Thymus (tissue), 11 donors: ENCODE results near the gene PRDM12. TPM values are rescaled to one million over a fixed set of nuclear protein-coding genes. Genes with fewer than 3 reads are reported as not detected.

Experiments used
- DNase-seq, 9 donors: peaks; one replicate each; pipeline ENCODE4 v3.0.0-alpha.2; 2013; ENCODE audit warnings: low spot score in 9 of 9, low read depth in 6 of 9, missing footprints in 1 of 9
- H3K27ac ChIP-seq, 2 donors: one replicate each; pipeline ENCODE4 v1.5.1; 2013; ENCODE audit warnings: control low read depth in 1 of 2, low read depth in 1 of 2, low read length in 1 of 2, mild to moderate bottlenecking in 1 of 2, moderate library complexity in 1 of 2
- H3K27me3 ChIP-seq, 2 donors: one replicate each; pipeline ENCODE4 v1.5.1; 2013; ENCODE audit warnings: low read length in 1 of 2; ENCODE audit not compliant: control insufficient read depth in 2 of 2, insufficient read depth in 1 of 2
- H3K36me3 ChIP-seq, 2 donors: one replicate each; pipeline ENCODE4 v1.5.1; 2013; ENCODE audit warnings: low read length in 1 of 2, mild to moderate bottlenecking in 1 of 2, moderate library complexity in 1 of 2; ENCODE audit not compliant: control insufficient read depth in 2 of 2, insufficient read depth in 2 of 2
- H3K4me1 ChIP-seq, 2 donors: one replicate each; pipeline ENCODE4 v1.5.1; 2013; ENCODE audit warnings: low read length in 2 of 2; ENCODE audit not compliant: control insufficient read depth in 2 of 2, insufficient read depth in 2 of 2
- H3K4me3 ChIP-seq, 2 donors: one replicate each; pipeline ENCODE4 v1.5.1; 2013; ENCODE audit warnings: low read length in 2 of 2, control low read depth in 1 of 2, mild to moderate bottlenecking in 1 of 2
- H3K9me3 ChIP-seq, 2 donors: one replicate each; pipeline ENCODE4 v1.5.1; 2013; ENCODE audit warnings: low read length in 1 of 2, mild to moderate bottlenecking in 1 of 2; ENCODE audit not compliant: control insufficient read depth in 2 of 2, insufficient read depth in 1 of 2
- WGBS: extraction: QIAGEN DNeasy Blood & Tissue Kit; methylation state at CpG from one replicate; pipeline ENCODE4 v1.1.7; 2013; 5-methylcytosine and 5-hydroxymethylcytosine counted together
- polyA plus RNA-seq: library from polyadenylated mRNA; stranded (reverse); fragments of 200-250 nt; gene quantifications from one replicate; pipeline ENCODE4 v1.2.3, GENCODE V29; 2013
- total RNA-seq: library from RNA; stranded (reverse); fragments of 120-200 nt; gene quantifications from one replicate; pipeline ENCODE4 v1.2.4, GENCODE V29; 2013
- donor health status: healthy.

Gene PRDM12
- total and polyA plus RNA-seq, 2 donors, result 0.02 TPM; not detected in 1

DNA sequence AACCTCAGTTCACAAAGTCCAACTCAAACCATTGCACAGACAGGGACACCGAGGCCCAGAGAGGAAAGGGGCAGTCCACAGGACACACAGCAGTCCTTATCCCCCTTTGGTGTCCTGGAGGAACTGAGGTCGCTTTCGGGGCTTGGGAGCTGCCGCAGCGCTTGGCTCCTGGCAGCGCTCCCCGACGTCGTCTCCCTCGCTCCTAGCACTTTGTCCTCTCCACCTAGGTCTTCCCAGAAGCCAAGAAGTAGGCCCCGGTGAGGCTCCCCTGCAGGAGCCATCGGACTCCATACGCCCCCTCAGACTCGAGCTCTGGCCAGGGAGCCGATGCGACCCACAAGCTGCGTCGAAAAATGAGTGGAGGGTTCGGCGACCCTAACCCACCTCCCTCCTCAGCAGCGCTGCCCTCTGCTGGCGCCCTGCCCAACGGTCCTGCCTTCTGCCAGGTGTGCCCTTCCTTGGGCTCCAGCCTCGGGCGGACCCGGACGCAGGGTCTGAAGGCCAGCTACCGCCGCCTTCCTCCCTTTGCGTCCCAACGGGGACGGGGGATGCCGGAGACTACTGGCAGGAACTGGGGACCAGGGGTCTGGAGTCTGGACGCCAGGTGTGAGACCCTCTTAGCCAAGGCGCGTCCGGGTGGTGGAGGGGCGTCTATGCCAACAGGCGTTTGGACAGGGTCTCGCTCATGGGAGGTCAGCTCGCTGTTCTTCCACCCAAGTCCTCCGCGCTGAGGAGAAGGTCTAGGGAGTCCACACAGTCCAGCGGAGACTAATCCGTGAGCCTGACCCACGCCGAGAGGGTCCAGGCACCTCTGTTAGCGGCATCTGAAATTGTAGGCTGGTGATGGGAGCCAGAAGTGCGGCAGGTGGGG is 2.1 kb upstream of the PRDM12 start:
- peaks cover 0 to 6% of the 10 kb centered on the region in 2 donors for H3K4me1 ChIP-seq
- no peak overlapping the region for H3K27ac ChIP-seq
- peaks cover 94 to 100% of the 10 kb centered on the region in 2 donors for H3K27me3 ChIP-seq
- no peak for DNase-seq
- H3K9me3 ChIP-seq, result peaks cover 1 to 12% of the 10 kb centered on the region in 2 donors
- 9% methylated on average over 49 of the region's 49 CpGs for WGBS
- no peaks in the 10 kb centered on the region for H3K36me3 ChIP-seq
- no peak overlapping the region for H3K4me3 ChIP-seq

DNA sequence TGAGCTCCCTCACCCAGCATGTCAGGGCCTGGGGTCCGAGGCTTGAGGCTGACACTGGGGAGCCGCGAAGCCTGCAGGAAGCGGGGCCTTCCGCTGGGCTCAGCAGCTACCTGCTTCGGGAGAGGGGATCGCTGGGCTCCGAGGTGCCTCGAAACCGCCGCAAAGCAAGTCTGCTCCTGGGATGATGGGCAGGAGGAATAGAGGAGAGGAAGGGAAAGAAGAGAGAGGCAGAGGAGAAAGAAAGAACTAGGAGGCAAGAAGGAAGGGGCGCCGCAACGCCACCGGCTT is 1.5 kb upstream of the PRDM12 start:
- 2% methylated on average over 15 of the region's 15 CpGs for WGBS
- no peak overlapping the region for H3K27ac ChIP-seq
- H3K9me3 ChIP-seq, result peaks cover 1 to 12% of the 10 kb centered on the region in 2 donors
- peaks cover 0 to 6% of the 10 kb centered on the region in 2 donors for H3K4me1 ChIP-seq
- no peak for DNase-seq
- H3K4me3 ChIP-seq, result no peak overlapping the region
- H3K36me3 ChIP-seq, result no peaks in the 10 kb centered on the region
- H3K27me3 ChIP-seq, result peaks cover 99 to 100% of the 10 kb centered on the region in 2 donors

DNA sequence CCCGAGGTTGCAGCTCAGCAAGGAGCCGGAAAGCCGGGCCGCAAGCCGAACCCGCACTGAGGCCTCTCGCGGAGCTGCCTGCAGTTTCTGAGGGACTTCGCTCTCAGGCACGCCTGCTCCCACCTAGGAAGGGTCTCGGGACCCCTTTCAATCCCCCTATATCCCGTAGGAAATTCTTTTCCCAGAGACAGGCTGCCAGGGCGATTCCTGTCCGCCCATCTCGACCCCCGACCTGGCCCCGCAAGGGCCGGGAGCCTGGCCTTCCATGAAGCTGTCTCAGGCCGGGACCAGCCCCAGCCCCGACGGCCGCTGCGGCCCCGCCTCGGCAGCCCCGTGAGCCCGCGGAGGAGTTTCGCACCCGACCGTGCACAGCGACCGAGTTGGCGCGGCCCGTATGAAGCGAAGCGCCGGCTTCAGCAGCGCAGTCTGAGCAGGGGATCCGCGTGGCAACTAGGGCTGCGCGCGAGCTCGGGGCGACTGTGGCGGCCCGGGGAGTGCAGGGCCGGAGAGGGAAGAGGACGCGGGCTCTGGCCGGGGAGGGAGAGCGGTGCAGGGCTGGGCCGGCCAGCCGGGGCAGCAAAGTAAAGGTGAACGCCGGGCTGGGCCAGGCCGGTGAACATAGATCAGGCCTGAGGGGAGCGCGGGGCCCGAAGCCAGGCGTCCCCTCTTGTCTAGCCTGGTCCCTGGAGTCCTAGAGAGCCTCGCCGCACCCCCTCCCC is 977 bp upstream of the PRDM12 start:
- Histone ChIP-seq H3K27me3 (peaks cover 99 to 100% of the 10 kb centered on the region in 2 donors), H3K36me3 (no peaks in the 10 kb centered on the region), H3K4me1 (peaks cover 0 to 6% of the 10 kb centered on the region in 2 donors), H3K27ac (no peak overlapping the region), H3K4me3 (no peak overlapping the region), H3K9me3 (peaks cover 1 to 12% of the 10 kb centered on the region in 2 donors)
- WGBS, result 4% methylated on average over 65 of the region's 65 CpGs
- no peak for DNase-seq

DNA sequence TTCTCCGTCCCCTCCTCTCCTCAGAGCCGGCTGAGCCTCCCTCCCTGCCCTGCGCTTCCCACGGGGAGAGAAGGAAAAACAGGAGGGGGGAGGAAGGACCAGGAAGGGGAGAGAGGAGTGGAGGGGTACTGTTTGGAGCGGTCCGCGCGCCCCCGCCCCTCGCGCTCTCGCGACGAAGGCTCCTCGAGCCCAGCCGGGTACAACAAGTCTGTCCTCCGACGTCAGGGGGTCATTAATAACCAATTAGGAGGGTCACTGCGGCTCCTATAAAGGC is 480 bp upstream of the PRDM12 start:
- H3K36me3 ChIP-seq, result no peaks in the 10 kb centered on the region
- H3K4me1 ChIP-seq, result peaks cover 0 to 6% of the 10 kb centered on the region in 2 donors
- DNase-seq, result no peak
- H3K9me3 ChIP-seq, result peaks cover 1 to 12% of the 10 kb centered on the region in 2 donors
- H3K27ac ChIP-seq, result no peak overlapping the region
- WGBS, result 6% methylated on average over 19 of the region's 19 CpGs
- H3K27me3 ChIP-seq, result peaks cover 99 to 100% of the 10 kb centered on the region in 2 donors
- no peak overlapping the region for H3K4me3 ChIP-seq

DNA sequence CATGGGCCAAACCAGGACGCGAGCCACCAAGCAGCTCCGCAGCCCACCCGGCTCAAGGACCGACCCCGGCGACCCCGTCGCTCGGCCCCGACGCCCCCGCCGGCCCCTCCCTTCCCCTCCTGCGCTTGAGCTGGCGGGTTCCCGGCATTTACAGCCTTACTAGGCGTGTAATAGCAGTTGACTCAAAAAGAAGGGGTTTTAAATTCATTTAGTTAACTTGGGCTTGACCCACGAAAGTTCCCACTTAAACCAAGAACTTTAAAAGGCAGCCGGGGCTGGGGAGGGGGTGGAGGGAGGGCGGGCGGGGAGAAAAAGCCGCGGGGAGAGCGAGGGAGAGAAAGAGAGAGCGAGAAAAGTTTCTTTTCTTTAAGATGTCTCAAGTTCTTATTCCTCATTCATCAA is 636 bp downstream of the PRDM12 start:
- H3K4me3 ChIP-seq, result no peak overlapping the region
- DNase-seq, result no peak

DNA sequence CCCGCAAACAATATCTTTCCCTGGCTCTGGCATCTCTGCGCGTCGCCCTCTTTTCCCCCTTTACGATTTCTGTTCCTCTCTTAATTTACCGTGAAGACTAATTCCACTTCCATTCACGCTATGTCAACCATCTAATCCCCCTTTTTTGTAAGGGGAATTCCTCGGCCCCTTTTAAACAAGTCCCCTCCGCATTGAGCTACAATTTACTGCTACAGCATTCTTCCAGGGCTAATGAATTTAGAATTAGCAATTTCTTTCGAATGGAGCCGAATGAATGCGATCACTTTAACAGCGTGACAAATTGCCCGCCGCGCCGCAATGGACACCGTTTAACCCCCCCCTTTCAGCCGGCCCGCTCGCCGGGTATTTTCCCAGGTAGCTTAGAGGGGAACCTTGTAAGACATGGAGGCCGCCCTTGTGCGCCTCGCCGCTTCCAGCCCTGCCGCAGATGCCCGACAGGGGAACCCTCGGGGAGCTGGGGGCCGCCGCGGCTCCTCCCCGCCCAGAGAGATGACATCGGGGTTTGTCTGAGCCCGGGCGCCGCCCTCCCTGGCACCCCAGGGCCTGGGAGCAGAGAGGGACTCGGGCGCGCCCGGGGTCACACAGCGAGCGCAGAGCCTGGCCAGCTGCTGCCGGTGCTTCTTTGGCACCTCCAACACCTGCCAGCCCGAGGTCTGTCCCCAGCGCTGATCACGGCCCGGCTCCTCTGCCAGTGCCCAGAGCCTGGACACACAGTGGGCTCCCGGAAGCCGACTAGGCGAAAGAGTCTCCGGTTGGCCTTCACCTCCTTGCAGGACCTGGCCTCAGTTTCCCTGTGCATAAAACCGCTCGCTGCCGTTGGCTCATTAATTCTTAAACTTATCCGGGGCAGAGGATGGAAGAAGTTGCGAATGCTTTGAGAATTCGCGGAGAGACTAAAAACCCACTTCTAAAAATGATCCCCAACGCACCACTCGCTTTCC is 1.3 kb downstream of the PRDM12 start:
- Histone ChIP-seq H3K4me3 (no peak overlapping the region), H3K36me3 (no peaks in the 10 kb centered on the region), H3K27ac (no peak overlapping the region), H3K9me3 (peaks cover 0 to 12% of the 10 kb centered on the region in 2 donors), H3K27me3 (peaks cover 81 to 93% of the 10 kb centered on the region in 2 donors), H3K4me1 (peaks cover 0 to 4% of the 10 kb centered on the region in 2 donors)
- 7% methylated on average over 61 of the region's 61 CpGs for WGBS
- no peak for DNase-seq

More for the DNA sequence above, 636 bp downstream of the PRDM12 start:
- Histone ChIP-seq H3K27me3 (peaks cover 88 to 93% of the 10 kb centered on the region in 2 donors), H3K9me3 (peaks cover 0 to 12% of the 10 kb centered on the region in 2 donors), H3K27ac (no peak overlapping the region), H3K4me1 (peaks cover 0 to 4% of the 10 kb centered on the region in 2 donors), H3K36me3 (no peaks in the 10 kb centered on the region)
- 4% methylated on average over 26 of the region's 26 CpGs for WGBS

DNA sequence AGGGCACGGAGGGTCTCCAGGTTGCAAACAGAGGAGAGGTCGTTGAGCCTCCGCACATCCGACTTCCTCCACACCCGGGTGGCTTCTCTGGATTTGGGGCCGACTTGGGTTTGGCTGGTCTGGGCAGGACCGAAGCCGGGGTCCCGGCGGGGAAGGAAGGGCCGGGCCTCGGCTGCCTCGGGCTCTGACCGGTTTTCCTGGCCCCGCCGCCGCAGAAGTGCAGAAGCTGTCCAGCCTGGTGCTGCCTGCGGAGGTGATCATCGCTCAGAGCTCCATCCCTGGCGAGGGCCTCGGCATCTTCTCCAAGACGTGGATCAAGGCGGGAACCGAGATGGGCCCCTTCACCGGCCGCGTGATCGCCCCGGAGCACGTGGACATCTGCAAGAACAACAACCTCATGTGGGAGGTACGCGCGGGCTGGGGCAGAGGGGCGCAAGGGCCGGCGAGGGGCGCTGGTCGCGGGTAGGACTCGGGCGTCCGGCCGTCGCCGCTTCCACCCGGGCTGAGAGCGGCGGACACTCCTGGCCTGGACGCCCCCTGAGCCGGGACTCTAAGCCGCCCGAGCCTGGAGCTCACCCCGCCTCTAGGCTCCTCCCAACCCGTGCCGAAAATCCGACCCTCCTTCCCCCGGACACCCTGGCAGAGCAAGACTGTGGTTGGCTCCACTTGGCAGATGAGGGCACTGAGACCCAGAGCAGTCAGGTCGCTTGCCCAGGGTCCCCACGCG is 2.2 kb downstream of the PRDM12 start:
- Histone ChIP-seq H3K27me3 (peaks cover 72 to 88% of the 10 kb centered on the region in 2 donors), H3K4me1 (peaks cover 0 to 4% of the 10 kb centered on the region in 2 donors), H3K36me3 (no peaks in the 10 kb centered on the region), H3K27ac (no peak overlapping the region), H3K4me3 (no peak overlapping the region), H3K9me3 (peaks cover 0 to 7% of the 10 kb centered on the region in 2 donors)
- WGBS, result 8% methylated on average over 60 of the region's 60 CpGs
- no peak for DNase-seq

DNA sequence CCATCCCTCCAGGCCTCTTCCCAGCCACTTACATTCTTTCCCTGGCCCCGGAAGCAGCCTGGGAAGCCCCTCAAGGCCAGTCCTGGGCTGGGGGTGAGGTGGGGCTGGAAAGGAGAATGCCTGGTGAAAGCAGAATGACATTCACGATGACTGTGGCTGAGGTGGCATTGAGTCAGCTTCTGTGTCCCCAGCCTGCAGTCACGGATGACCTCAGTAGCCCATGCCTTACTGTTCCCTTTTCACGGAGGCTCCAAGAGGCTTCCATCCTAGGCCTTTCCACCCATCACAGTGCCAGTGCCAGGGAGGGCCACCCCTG is 2.7 kb downstream of the PRDM12 start:
- Histone ChIP-seq H3K36me3 (no peaks in the 10 kb centered on the region), H3K4me3 (no peak overlapping the region), H3K27ac (no peak overlapping the region), H3K9me3 (peaks cover 0 to 5% of the 10 kb centered on the region in 2 donors), H3K27me3 (peaks cover 67 to 87% of the 10 kb centered on the region in 2 donors), H3K4me1 (peaks cover 0 to 4% of the 10 kb centered on the region in 2 donors)
- WGBS, result 41% methylated on average over 4 of the region's 4 CpGs
- no peak for DNase-seq
